RWPE1 (cell line): Measurements from ENCODE around the gene LAMA2.

Experiments
- CTCF ChIA-PET: fragments of 350-600 bp; sonication (Branson Sonifier 250); formaldehyde crosslinking; extraction: SDS; loops from one replicate; lab custom pipeline; 2021; lab: Yijun Ruan, JAX
- POLR2A ChIA-PET: fragments of 400-600 bp; formaldehyde crosslinking; extraction: SDS; loops from one replicate; lab custom pipeline; 2020; ENCODE audit warnings: antibody characterized with exemption; ENCODE audit not compliant: low non-redundant PET; lab: Yijun Ruan, JAX
- DNase-seq: peaks from one replicate; pipeline ENCODE4 v3.0.0; 2012; ENCODE audit warnings: low spot score
- H3K27ac ChIP-seq: fragments of 450-650 bp; 2 replicates; pipeline ENCODE4 v1.5.1; 2017
- TF ChIP-seq, protein P1 (sequence below): fragments of 450-650 bp; conservative IDR thresholded peaks from 2 replicates; pipeline ENCODE4 v1.5.1; 2017; ENCODE audit warnings: low read depth, mild to moderate bottlenecking

Gene LAMA2

DNA sequence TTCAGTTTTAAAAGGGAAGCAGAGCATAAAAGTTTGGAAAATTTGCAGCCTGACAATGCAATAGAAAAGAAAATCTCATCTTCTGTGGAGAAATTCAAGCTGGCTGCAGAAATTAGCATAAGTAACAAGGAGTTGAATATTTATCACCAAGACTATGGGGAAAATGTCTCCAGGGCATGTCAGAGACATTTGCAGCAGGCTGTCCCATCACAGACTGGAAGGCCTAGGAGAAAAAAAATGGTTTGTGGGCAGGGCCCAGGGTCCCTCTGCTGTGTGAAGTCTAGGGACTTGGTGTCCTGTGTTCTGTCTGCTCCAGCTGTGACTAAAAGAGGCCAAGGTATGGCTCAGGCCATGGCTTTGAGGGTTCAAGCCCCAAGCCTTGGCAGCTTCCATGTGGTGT lies 8.1 kb upstream of the LAMA2 start:
- no peak for DNase-seq
- POLR2A ChIA-PET = no interaction called here
- H3K27ac ChIP-seq = no peak overlapping the region
- CTCF ChIA-PET = interaction anchor here (0.6 kb wide), 1 partner anchor 49 kb away, joined by 4 read pairs; no protein-coding TSS in a partner anchor
- TF ChIP-seq, protein P1, sequence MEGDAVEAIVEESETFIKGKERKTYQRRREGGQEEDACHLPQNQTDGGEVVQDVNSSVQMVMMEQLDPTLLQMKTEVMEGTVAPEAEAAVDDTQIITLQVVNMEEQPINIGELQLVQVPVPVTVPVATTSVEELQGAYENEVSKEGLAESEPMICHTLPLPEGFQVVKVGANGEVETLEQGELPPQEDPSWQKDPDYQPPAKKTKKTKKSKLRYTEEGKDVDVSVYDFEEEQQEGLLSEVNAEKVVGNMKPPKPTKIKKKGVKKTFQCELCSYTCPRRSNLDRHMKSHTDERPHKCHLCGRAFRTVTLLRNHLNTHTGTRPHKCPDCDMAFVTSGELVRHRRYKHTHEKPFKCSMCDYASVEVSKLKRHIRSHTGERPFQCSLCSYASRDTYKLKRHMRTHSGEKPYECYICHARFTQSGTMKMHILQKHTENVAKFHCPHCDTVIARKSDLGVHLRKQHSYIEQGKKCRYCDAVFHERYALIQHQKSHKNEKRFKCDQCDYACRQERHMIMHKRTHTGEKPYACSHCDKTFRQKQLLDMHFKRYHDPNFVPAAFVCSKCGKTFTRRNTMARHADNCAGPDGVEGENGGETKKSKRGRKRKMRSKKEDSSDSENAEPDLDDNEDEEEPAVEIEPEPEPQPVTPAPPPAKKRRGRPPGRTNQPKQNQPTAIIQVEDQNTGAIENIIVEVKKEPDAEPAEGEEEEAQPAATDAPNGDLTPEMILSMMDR = no peak

DNA sequence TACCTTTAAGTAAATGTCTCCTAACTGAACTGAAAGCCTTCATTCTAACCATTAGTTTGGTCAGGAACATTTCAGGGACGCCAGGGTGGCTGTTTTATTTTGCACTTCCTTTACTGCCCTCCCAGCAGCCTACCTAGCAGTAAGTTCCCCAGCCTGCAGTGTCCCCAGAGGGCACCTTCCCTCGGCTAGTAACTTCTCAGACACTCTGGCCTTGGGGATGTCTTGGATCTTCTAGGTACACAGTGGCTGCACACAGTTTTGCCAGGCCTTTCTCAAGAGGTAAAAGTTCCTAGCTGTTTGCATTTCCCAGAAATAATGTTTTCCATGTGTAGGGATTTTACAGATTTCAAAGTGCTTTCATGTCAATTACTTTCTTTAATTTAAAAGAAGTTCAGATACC lies 378 bp upstream of the LAMA2 start:
- ChIA-PET POLR2A (no interaction called here), CTCF (no interaction called here)
- TF ChIP-seq, protein P1 = no peak
- no peak overlapping the region for H3K27ac ChIP-seq
- no peak for DNase-seq

DNA sequence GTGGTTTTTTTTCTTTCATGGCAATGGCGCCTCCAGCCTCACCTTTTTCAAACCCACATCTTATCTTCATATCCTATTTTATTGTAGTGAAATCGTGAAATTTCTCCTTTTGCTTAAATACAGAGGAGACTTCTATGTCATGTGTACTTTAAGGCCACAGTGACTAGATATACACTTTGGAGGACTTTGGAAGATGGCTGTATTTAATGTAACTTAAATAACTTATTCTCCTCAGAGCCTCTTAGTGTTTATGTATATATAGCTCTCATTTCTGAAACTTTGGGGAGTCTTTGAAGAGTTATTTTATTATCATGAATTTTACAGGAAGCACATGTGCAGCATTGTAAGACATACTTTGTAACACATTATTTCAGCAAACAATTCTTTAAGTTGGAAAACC lies 968 bp downstream of the LAMA2 start:
- no peak overlapping the region for H3K27ac ChIP-seq
- DNase-seq = no peak
- POLR2A ChIA-PET = no interaction called here
- CTCF ChIA-PET = interaction anchor here (0.8 kb wide), 1 partner anchor 934 kb away, joined by 3 read pairs; no protein-coding TSS in a partner anchor
- TF ChIP-seq, protein P1 = no peak

DNA sequence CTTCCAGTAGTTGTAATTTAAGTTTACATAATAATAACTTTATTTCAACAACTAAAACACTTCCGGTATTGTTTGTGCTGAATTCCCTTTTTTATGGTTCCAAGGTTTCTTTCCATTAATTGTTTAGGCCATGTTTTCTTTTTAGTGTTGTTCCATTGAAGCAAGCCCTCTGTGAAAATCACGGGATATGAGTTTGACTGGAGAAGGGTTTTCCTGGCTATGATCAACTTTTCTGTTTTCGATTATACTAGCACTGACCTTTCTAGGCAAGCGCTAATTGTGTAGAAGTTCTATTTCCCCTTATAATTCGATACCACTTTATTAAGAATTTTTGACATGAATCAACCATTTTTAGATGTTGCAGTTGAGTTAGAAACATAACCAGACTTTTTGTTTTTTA lies 2.4 kb downstream of the LAMA2 start:
- ChIA-PET POLR2A (no interaction called here), CTCF (interaction anchor here (0.6 to 0.7 kb wide), 2 partner anchors 69 to 521 kb away, joined by 3 read pairs; no protein-coding TSS in a partner anchor)

DNA sequence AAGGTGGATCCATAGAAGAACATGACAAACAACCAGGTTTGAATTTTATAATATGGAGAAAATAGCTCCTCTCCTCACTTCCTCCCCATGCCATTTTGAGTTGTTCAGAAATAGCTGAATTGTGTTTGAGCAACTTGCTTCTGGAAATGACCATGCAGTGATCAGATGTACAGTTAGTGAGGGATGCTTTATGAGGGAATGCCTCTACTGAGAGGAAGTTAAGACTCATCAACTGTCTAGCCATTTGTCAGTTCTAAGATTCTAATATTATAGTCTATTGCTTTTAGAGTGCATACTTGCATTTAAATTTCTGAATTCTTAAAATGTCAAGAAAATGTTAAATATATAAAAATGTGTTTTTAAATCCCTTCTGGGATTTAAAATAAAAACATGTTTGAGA lies 3.8 kb downstream of the LAMA2 start:
- DNase-seq = no peak
- TF ChIP-seq, protein P1 = no peak
- POLR2A ChIA-PET = no interaction called here
- H3K27ac ChIP-seq = no peak overlapping the region
- CTCF ChIA-PET = no interaction called here

More for the DNA sequence above, 2.4 kb downstream of the LAMA2 start:
- no peak for DNase-seq
- H3K27ac ChIP-seq = no peak overlapping the region
- TF ChIP-seq, protein P1 = no peak

DNA sequence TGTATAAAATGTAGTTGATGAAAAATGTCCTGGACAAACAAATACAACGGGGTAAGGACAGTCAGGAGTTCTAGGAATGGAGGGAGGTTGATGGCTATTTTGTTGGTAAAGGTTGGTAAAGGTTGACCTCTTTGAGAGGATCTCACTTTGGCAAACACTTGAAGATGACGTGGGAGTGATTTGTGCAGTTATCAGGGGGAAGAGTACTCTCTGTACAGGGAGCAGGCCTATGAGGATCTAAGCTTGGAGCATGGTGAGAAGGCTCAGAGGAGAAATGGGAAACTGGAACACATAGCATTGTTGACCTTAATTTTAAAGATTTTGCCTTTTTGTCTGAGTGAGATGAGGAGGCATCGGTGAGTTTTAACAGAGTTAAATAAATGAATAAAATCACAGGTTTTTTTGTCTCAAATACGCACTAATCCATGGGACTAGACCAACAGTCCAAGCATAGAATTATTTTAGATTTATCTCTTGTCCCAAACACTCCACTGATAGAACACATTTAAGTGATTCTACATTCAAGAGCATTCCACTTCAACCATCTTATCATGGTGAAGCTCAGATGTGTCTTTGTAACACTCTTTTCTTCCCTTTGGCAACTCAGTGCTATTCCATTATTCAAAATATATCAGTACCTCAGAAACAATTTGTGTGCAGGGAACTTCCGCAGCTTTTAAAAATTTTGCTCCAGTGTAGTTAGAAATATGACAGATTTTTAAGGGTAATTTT lies 5.7 kb downstream of the LAMA2 start:
- ChIA-PET CTCF (no interaction called here), POLR2A (no interaction called here)
- no peak overlapping the region for H3K27ac ChIP-seq
- DNase-seq = no peak
- TF ChIP-seq, protein P1 = no peak
